K562 (cell line): ENCODE data around the gene HEPACAM2. TPM values are rescaled to one million over a fixed set of nuclear protein-coding genes. Genes with fewer than 3 reads are reported as not detected.

Source experiments
- ATAC-seq: fragments of 200-7000 bp; cut with Tn5 transposase; 3 replicates; pipeline ENCODE4 v1.9.1; 2020; ENCODE audit warnings: moderate library complexity
- BruUV-seq: library from RNA; stranded (reverse); fragments of 400-500 nt; replicated peaks from 2 replicates; lab custom pipeline; 2021; lab: Mats Ljungman, UMichigan
- CTCF ChIA-PET: fragments of 300-600 bp; formaldehyde crosslinking; extraction: SDS; loops from one replicate; lab custom pipeline; 2021; ENCODE audit warnings: low intra/inter-chr PET ratio; lab: Yijun Ruan, JAX
- POLR2A ChIA-PET: fragments of 300-600, 350-650 bp; sonication (Branson Sonifier 250); formaldehyde crosslinking; extraction: SDS; loops from one replicate; lab custom pipeline; 2021; ENCODE audit warnings: antibody characterized with exemption, inconsistent platforms; lab: Yijun Ruan, JAX
- DNase-seq, 4 experiments: peaks; one replicate each; pipeline versions ENCODE4 v3.0.0 to v3.0.0-alpha.2; 2011 to 2018; ENCODE audit warnings: low spot score in 3 of 4, mixed read lengths in 3 of 4; ENCODE audit errors: extremely low read depth in 1 of 4
- FAIRE-seq: peaks from 2 replicates; lab custom pipeline; 2011; peaks lifted over from hg19 to GRCh38; lab: Jason Lieb, UNC
- H2AFZ ChIP-seq: 2 replicates; pipeline ENCODE4 v1.6.0; 2011; ENCODE audit warnings: low read depth, low read length, control low read depth, inconsistent platforms
- H3K27ac ChIP-seq: fragments of 200-600 bp; 3 replicates; pipeline ENCODE4 v1.8.0; 2011; ENCODE audit warnings: low read depth, mild to moderate bottlenecking, control low read depth, inconsistent platforms, low read length, moderate library complexity, mixed read lengths; ENCODE audit errors: extremely low read depth
- H3K27me3 ChIP-seq, 2 experiments: fragments of 300-600 bp in 1 of 2; 2 replicates in 1 of 2; 3 replicates in 1 of 2; pipeline versions ENCODE4 v1.6.0 to v1.8.0; 2011; ENCODE audit warnings: inconsistent platforms in 2 of 2, low read length in 2 of 2, mild to moderate bottlenecking in 1 of 2, mixed read lengths in 1 of 2, moderate library complexity in 1 of 2; ENCODE audit not compliant: control insufficient read depth in 2 of 2, insufficient read depth in 2 of 2
- H3K36me3 ChIP-seq: fragments of 300-600 bp; 3 replicates; pipeline ENCODE4 v1.8.0; 2011; ENCODE audit warnings: mild to moderate bottlenecking, low read length, inconsistent platforms; ENCODE audit not compliant: control insufficient read depth, insufficient read depth
- H3K4me1 ChIP-seq, 2 experiments: fragments of 200-600 bp in 1 of 2; replicated peaks in 1 of 2; 2 replicates in 1 of 2; 3 replicates in 1 of 2; pipeline versions ENCODE4 v1.5.1 to v1.8.0; 2011; ENCODE audit warnings: inconsistent platforms in 2 of 2, low read length in 2 of 2, mild to moderate bottlenecking in 1 of 2, mixed read lengths in 1 of 2, moderate library complexity in 1 of 2; ENCODE audit not compliant: control insufficient read depth in 2 of 2, insufficient read depth in 2 of 2
- H3K4me2 ChIP-seq: 2 replicates; pipeline ENCODE4 v1.6.1; 2011; ENCODE audit warnings: low read length, control low read depth, inconsistent platforms, mixed read lengths; ENCODE audit not compliant: insufficient read depth
- H3K4me3 ChIP-seq: fragments of 200-600 bp; sonication (generic), shearing (Covaris generic); 2 replicates; pipeline ENCODE4 v1.5.1; 2016; ENCODE audit warnings: control low read depth, inconsistent platforms
- H3K79me2 ChIP-seq: fragments of 200-600 bp; 3 replicates; pipeline ENCODE4 v1.8.0; 2011; ENCODE audit warnings: low read length, inconsistent platforms; ENCODE audit not compliant: control insufficient read depth, insufficient read depth
- H3K9ac ChIP-seq, 2 experiments: 2 replicates each; pipeline versions ENCODE4 v1.6.0 to v1.6.1; 2011; ENCODE audit warnings: low read depth in 2 of 2, low read length in 2 of 2, control low read depth in 1 of 2, inconsistent platforms in 1 of 2, mild to moderate bottlenecking in 1 of 2, mixed read lengths in 1 of 2; ENCODE audit not compliant: insufficient read depth in 1 of 2
- H3K9me1 ChIP-seq: one replicate; pipeline ENCODE4 v1.6.0; 2011; ENCODE audit warnings: inconsistent platforms, mild to moderate bottlenecking, low read length, moderate library complexity; ENCODE audit not compliant: control insufficient read depth, insufficient read depth
- H3K9me3 ChIP-seq: replicated peaks from 2 replicates; pipeline ENCODE4 v1.5.1; 2011; ENCODE audit warnings: low read depth, low read length, inconsistent platforms; ENCODE audit not compliant: control insufficient read depth, insufficient read depth
- H4K20me1 ChIP-seq: replicated peaks from 2 replicates; pipeline ENCODE4 v1.6.1; 2011; ENCODE audit warnings: low read length, inconsistent platforms, mixed read lengths; ENCODE audit not compliant: control insufficient read depth, insufficient read depth
- BHLHE40 ChIP-seq: IDR thresholded peaks from 2 replicates; pipeline ENCODE4 v1.6.1; 2011; ENCODE audit warnings: low read length, improper control_type of control experiment
- E4F1 ChIP-seq: fragments of 250-450 bp; sonication (Bioruptor Pico); IDR thresholded peaks from 2 replicates; pipeline ENCODE4 v1.5.0; 2021; ENCODE audit warnings: mild to moderate bottlenecking, borderline replicate concordance
- ETS2 ChIP-seq: IDR thresholded peaks from 2 replicates; pipeline ENCODE4 v1.6.1; 2016; ENCODE audit warnings: borderline replicate concordance, missing genetic modification characterization, mild to moderate bottlenecking, moderate library complexity, missing compliant biosample characterization; ENCODE audit not compliant: poor library complexity, severe bottlenecking
- MEIS2 ChIP-seq: fragments of 450-650 bp; IDR thresholded peaks from 2 replicates; pipeline ENCODE4 v1.6.1; 2014; ENCODE audit warnings: mild to moderate bottlenecking; ENCODE audit not compliant: partially characterized antibody
- PBX2 ChIP-seq, 2 experiments: IDR thresholded peaks in 1 of 2; conservative IDR thresholded peaks in 1 of 2; 2 replicates each; pipeline ENCODE4 v1.6.1; 2016; ENCODE audit warnings: low read depth in 2 of 2, mild to moderate bottlenecking in 1 of 2, missing compliant biosample characterization in 1 of 2, missing genetic modification characterization in 1 of 2, moderate library complexity in 1 of 2
- PKNOX1 ChIP-seq: fragments of 450-650 bp; IDR thresholded peaks from 2 replicates; pipeline ENCODE4 v1.6.1; 2016
- SRF ChIP-seq, 2 experiments: fragments of 250-450, 450-650 bp in 1 of 2; sonication (Bioruptor Pico) in 1 of 2; sonication (generic) in 1 of 2; formaldehyde crosslinking; IDR thresholded peaks; 2 replicates each; pipeline versions ENCODE4 v1.5.0 to v1.5.1; 2020 to 2022; ENCODE audit warnings: mild to moderate bottlenecking in 1 of 2, missing genetic modification reagents in 1 of 2
- TFE3 ChIP-seq: fragments of 450-650 bp; formaldehyde crosslinking; IDR thresholded peaks from 2 replicates; pipeline ENCODE4 v1.4.0; 2020; ENCODE audit warnings: mild to moderate bottlenecking, mixed read lengths
- in situ Hi-C: fragments of 300-500 bp; cut with MboI; formaldehyde crosslinking; loops from 4 replicates; pipeline ENCODE4 v1.15.0; 2018; ENCODE audit warnings: inconsistent platforms, mixed read lengths
- intact Hi-C: fragments of 100-400 bp; cut with micrococcal nuclease; formaldehyde crosslinking; loops from 2 replicates; pipeline ENCODE4 v1.14.2; 2022
- polyA plus RNA-seq, 8 experiments: library from polyadenylated mRNA; depleted of rRNA in 4 of 8; stranded (reverse) in 5 of 8; unstranded in 3 of 8; fragments of >200 nt; fragmentation: Nextera tagmentation in 2 of 8; fragmentation: Illumina TruSeq in 1 of 8; extraction: Ambion mirVana in 2 of 8; extraction: Trizol in 1 of 8; gene quantifications; 2 replicates each; pipeline versions ENCODE4 v1.2.1 to v1.2.3, GENCODE V29; 2011 to 2014; ENCODE audit warnings: inconsistent platforms in 1 of 8, missing spikeins in 1 of 8
- total RNA-seq, 7 experiments: library from RNA; depleted of rRNA in 6 of 7; stranded (reverse); fragments of >200 nt in 6 of 7; fragmentation: Illumina TruSeq in 2 of 7; extraction: Trizol in 2 of 7; gene quantifications; 2 replicates each; pipeline versions ENCODE4 v1.2.1 to v1.2.3, GENCODE V29; 2011 to 2021; ENCODE audit warnings: low replicate concordance in 1 of 7

The HEPACAM2 gene
- total and polyA plus RNA-seq, 9 of the 15 experiments (the other 6 are each of a cell fraction or from before 2014, with no cell fraction given) = 2.0 to 6.5 (median 3.9) TPM

GRCh38 chr7:93198472-93198871, 27.8 kb downstream of the HEPACAM2 start:
- ChIA-PET POLR2A (no interaction called here), CTCF (no interaction called here)
- no peak overlapping the region for H3K27ac ChIP-seq
- no peaks in the 10 kb centered on the region for H3K79me2 ChIP-seq
- H3K9me1 ChIP-seq = no peaks in the 10 kb centered on the region
- in situ Hi-C loops (no loop called here), intact Hi-C loops (no loop called here)
- ATAC-seq = no peak
- TF ChIP-seq PKNOX1 (peak; percentile 12; the same call in 1 of the 2 replicates), ETS2 (tag) (no peak), SRF (CRISPR knock-in tag; IDR thresholded peaks at IDR 0.05) (no peak), BHLHE40 (no peak), E4F1 (no peak), PBX2 (CRISPR knock-in tag; IDR thresholded peaks at IDR 0.05; ENCODE audit: low read depth) (no peak), PBX2 (tag; conservative IDR thresholded peaks at IDR 0.05; ENCODE audit: low read depth) (peak; percentile 68), MEIS2 (peak; percentile 65), TFE3 (peak; percentile 73)
- H3K4me3 ChIP-seq = no peak overlapping the region
- H3K27me3 ChIP-seq = no peaks in the 10 kb centered on the region
- H2AFZ ChIP-seq = no peak overlapping the region
- no peaks in the 10 kb centered on the region for H3K9me3 ChIP-seq
- no peak overlapping the region for H3K9ac ChIP-seq
- no peak for DNase-seq
- no peaks in the 10 kb centered on the region for H3K36me3 ChIP-seq
- no TSS peak for BruUV-seq
- H4K20me1 ChIP-seq = no peaks in the 10 kb centered on the region
- no peak overlapping the region for H3K4me2 ChIP-seq
- no peak for FAIRE-seq
- no peaks in the 10 kb centered on the region for H3K4me1 ChIP-seq
